Measurements from ENCODE around the gene PDIK1L. TPM values are rescaled to one million over a fixed set of nuclear protein-coding genes. Genes with fewer than 3 reads are reported as not detected.

The PDIK1L gene
- total RNA-seq, 1 experiment from 2014 or later: 5.6 TPM

GRCh38 chr1:26171084-26172072 lies 59.8 kb downstream of the PDIK1L start, which contains the start of gene ZNF593OS:
ZNF593OS (minus strand) TSS chr1:26171832; CDS start chr1:26171661, 171 bp downstream.
- no peak for TF ChIP-seq CTCF (conservative IDR thresholded peaks at IDR 0.05)
- Histone ChIP-seq H3K4me2 (ENCODE audit: insufficient read depth, insufficient read length, low read length) (peak within 1 kb of the TSS; percentile 78), H3K14ac (ENCODE audit: insufficient read depth, low read length) (no peak within 1 kb of the TSS), H3K79me2 (ENCODE audit: insufficient read depth, low read length) (peaks cover 4% of the 10 kb centered on the region; the same call in 1 of the 2 replicates), H3K23ac (ENCODE audit: insufficient read length, low read depth, low read length) (no peak within 1 kb of the TSS), H4K20me1 (ENCODE audit: control insufficient read depth, insufficient read depth, insufficient read length) (no peaks in the 10 kb centered on the region), H3T11ph (ENCODE audit: low read length) (no peak within 1 kb of the TSS), H2BK20ac (ENCODE audit: low read depth, low read length, poor library complexity, severe bottlenecking) (no peak within 1 kb of the TSS), H3K27ac (ENCODE audit: insufficient read length, low read depth, low read length) (no peak within 1 kb of the TSS), H3K9me3 (ENCODE audit: control insufficient read depth, low read depth, low read length) (no peaks in the 10 kb centered on the region), H3K9ac (ENCODE audit: extremely low read depth, insufficient read length, low read length) (no peak within 1 kb of the TSS), H3K56ac (ENCODE audit: insufficient read length, low read depth, low read length) (no peak within 1 kb of the TSS), H2AFZ (ENCODE audit: low read length) (no peak within 1 kb of the TSS), H2BK120ac (ENCODE audit: low read depth, low read length, poor library complexity, severe bottlenecking) (no peak within 1 kb of the TSS), H3K27me3 (ENCODE audit: insufficient read depth, low read length) (no peaks in the 10 kb centered on the region), H2BK15ac (ENCODE audit: low read depth, low read length) (no peak within 1 kb of the TSS), H2AK5ac (ENCODE audit: insufficient read length, low read length) (no peak within 1 kb of the TSS), H4K5ac (ENCODE audit: insufficient read length, low read depth, low read length) (no peak within 1 kb of the TSS), H3K23me2 (ENCODE audit: insufficient read length, low read depth, low read length, poor library complexity, severe bottlenecking) (peaks cover 7% of the 10 kb centered on the region), H4K8ac (replicated peaks; ENCODE audit: insufficient read length, low read depth, low read length) (no peak within 1 kb of the TSS), H3K4ac (ENCODE audit: low read depth, low read length) (no peak within 1 kb of the TSS), H3K18ac (ENCODE audit: insufficient read length, low read depth, low read length) (no peak within 1 kb of the TSS), H2BK5ac (ENCODE audit: insufficient read length, low read length) (no peak within 1 kb of the TSS), H3K79me1 (ENCODE audit: insufficient read depth, low read depth, low read length, poor library complexity, severe bottlenecking) (peaks cover 4% of the 10 kb centered on the region), H4K91ac (ENCODE audit: insufficient read length, low read depth, low read length) (no peak within 1 kb of the TSS), H3K4me1 (ENCODE audit: insufficient read depth, low read length) (no peaks in the 10 kb centered on the region; the same call in 1 of the 2 replicates), H2BK12ac (ENCODE audit: insufficient read length, low read depth, low read length) (no peak within 1 kb of the TSS)
- peaks cover 22% of the 10 kb centered on the region for H3K27me3 Mint-ChIP-seq (ENCODE audit: low read depth)
- peak within 1 kb of the TSS; percentile 83 to 88 for H3K4me3 Mint-ChIP-seq
- H3K9me3 Mint-ChIP-seq: no peaks in the 10 kb centered on the region
- no CpG with 5 or more reads among the region's 34 CpGs for WGBS (ENCODE audit: extremely low coverage, insufficient read length, low lambda C conversion rate)
- H3K36me3 Mint-ChIP-seq (ENCODE audit: insufficient read depth in 1 of 3, low read depth in 3 of 3): peaks cover 0 to 8% (median 7%) of the 10 kb centered on the region in 3 experiments; a peak in 3 of 7 replicates
- no peak within 1 kb of the TSS for H3K27ac Mint-ChIP-seq
- peaks cover 14 to 40% of the 10 kb centered on the region in 2 experiments for H3K4me1 Mint-ChIP-seq
- DNase-seq: no peak

Other genes starting within 250 kb of the PDIK1L start
- 6.0 and 6.3 TPM in 2 replicates for gene PAQR7, start 236.1 kb upstream of the PDIK1L start, total RNA-seq (2021)
- gene STMN1, start 205.4 kb upstream of the PDIK1L start, total RNA-seq (2021): 499 and 500 TPM in 2 replicates
- gene PAFAH2, start 113.8 kb upstream of the PDIK1L start, total RNA-seq (2021): 8.2 and 12.4 TPM in 2 replicates
- gene EXTL1, start 90.0 kb upstream of the PDIK1L start, total RNA-seq (2021): 1.0 and 1.1 TPM in 2 replicates
- gene SLC30A2, start 65.7 kb upstream of the PDIK1L start, total RNA-seq (2021): 0.35 TPM in 2 replicates
- gene TRIM63, start 44.2 kb upstream of the PDIK1L start, total RNA-seq (2021): not detected in 2 replicates
- 0.46 TPM in 2 replicates for gene FAM110D, start 47.3 kb downstream of the PDIK1L start, total RNA-seq (2021)
- not detected in 2 replicates for gene C1orf232, start 57.1 kb downstream of the PDIK1L start, total RNA-seq (2021)
- gene ZNF593, start 58.1 kb downstream of the PDIK1L start, total RNA-seq (2021): 48.2 and 51.2 TPM in 2 replicates
- not detected in 2 replicates for gene ZNF593OS, start 60.0 kb downstream of the PDIK1L start, total RNA-seq (2021)
- gene CNKSR1, start 65.7 kb downstream of the PDIK1L start, total RNA-seq (2021): 23.4 and 26.3 TPM in 2 replicates
- gene CATSPER4, start 78.8 kb downstream of the PDIK1L start, total RNA-seq (2021): 0.26 TPM in 1 of 2 replicates, not detected in the other
- gene CEP85, start 122.4 kb downstream of the PDIK1L start, total RNA-seq (2021): 37.9 and 38.6 TPM in 2 replicates
- gene SH3BGRL3, start 168.3 kb downstream of the PDIK1L start, total RNA-seq (2021): 86.2 and 86.3 TPM in 2 replicates
- gene UBXN11, start 194.8 kb downstream of the PDIK1L start, total RNA-seq (2021): 13.1 and 13.7 TPM in 2 replicates
- gene CD52, start 206.1 kb downstream of the PDIK1L start, total RNA-seq (2021): 3.8 and 4.1 TPM in 2 replicates
- 11.8 and 12.8 TPM in 2 replicates for gene CRYBG2, start 242.3 kb downstream of the PDIK1L start, total RNA-seq (2021)